ENCODE data around the gene DENND2C.

The DENND2C gene

GRCh38 chr1:114651893-114652292 lies 18.0 kb downstream of the DENND2C start:
- Histone ChIP-seq H3K36me3 (ENCODE audit: control insufficient read depth in 2 of 2, insufficient read depth in 2 of 2, low read length in 2 of 2) (no peaks in the 10 kb centered on the region), H3K4me1 (ENCODE audit: control insufficient read depth, insufficient read depth, low read length) (no peaks in the 10 kb centered on the region), H3K4me3 (ENCODE audit: low read length in 2 of 2) (no peak overlapping the region), H3K9ac (ENCODE audit: low read length in 2 of 2) (no peak overlapping the region), H3K9me3 (ENCODE audit: control insufficient read depth in 2 of 2, low read length in 2 of 2) (no peaks in the 10 kb centered on the region), H3K27ac (ENCODE audit: low read length) (no peak overlapping the region), H3K27me3 (ENCODE audit: control insufficient read depth in 1 of 2, insufficient read depth in 2 of 2, low read length in 2 of 2) (no peaks in the 10 kb centered on the region)

- Histone ChIP-seq H3K4me3 (ENCODE audit: low read length in 2 of 2) (no peak overlapping the region), H3K9me3 (ENCODE audit: control insufficient read depth in 2 of 2, low read length in 2 of 2) (no peaks in the 10 kb centered on the region), H3K36me3 (ENCODE audit: control insufficient read depth in 2 of 2, insufficient read depth in 2 of 2, low read length in 2 of 2) (no peaks in the 10 kb centered on the region), H3K9ac (ENCODE audit: low read length in 2 of 2) (no peak overlapping the region), H3K4me1 (ENCODE audit: control insufficient read depth, insufficient read depth, low read length) (no peaks in the 10 kb centered on the region), H3K27ac (ENCODE audit: low read length) (no peak overlapping the region), H3K27me3 (ENCODE audit: control insufficient read depth in 1 of 2, insufficient read depth in 2 of 2, low read length in 2 of 2) (no peaks in the 10 kb centered on the region)
These were observed 21.3 kb downstream of the DENND2C start for GRCh38 chr1:114648503-114648902.

GRCh38 chr1:114641377-114641776 lies 28.5 kb downstream of the DENND2C start:
- no peaks in the 10 kb centered on the region for H3K36me3 ChIP-seq (ENCODE audit: control insufficient read depth in 2 of 2, insufficient read depth in 2 of 2, low read length in 2 of 2)
- H3K9me3 ChIP-seq (ENCODE audit: control insufficient read depth in 2 of 2, low read length in 2 of 2) = no peaks in the 10 kb centered on the region
- H3K27ac ChIP-seq (ENCODE audit: low read length) = no peak overlapping the region
- H3K4me1 ChIP-seq (ENCODE audit: control insufficient read depth, insufficient read depth, low read length) = no peaks in the 10 kb centered on the region
- no peak overlapping the region for H3K9ac ChIP-seq (ENCODE audit: low read length in 2 of 2)
- H3K27me3 ChIP-seq (ENCODE audit: control insufficient read depth in 1 of 2, insufficient read depth in 2 of 2, low read length in 2 of 2) = no peaks in the 10 kb centered on the region
- no peak overlapping the region for H3K4me3 ChIP-seq (ENCODE audit: low read length in 2 of 2)

- Histone ChIP-seq H3K27ac (ENCODE audit: low read length) (no peak overlapping the region), H3K9me3 (ENCODE audit: control insufficient read depth in 2 of 2, low read length in 2 of 2) (no peaks in the 10 kb centered on the region), H3K9ac (ENCODE audit: low read length in 2 of 2) (no peak overlapping the region), H3K4me3 (ENCODE audit: low read length in 2 of 2) (no peak overlapping the region), H3K4me1 (ENCODE audit: control insufficient read depth, insufficient read depth, low read length) (no peaks in the 10 kb centered on the region), H3K27me3 (ENCODE audit: control insufficient read depth in 1 of 2, insufficient read depth in 2 of 2, low read length in 2 of 2) (no peaks in the 10 kb centered on the region), H3K36me3 (ENCODE audit: control insufficient read depth in 2 of 2, insufficient read depth in 2 of 2, low read length in 2 of 2) (no peaks in the 10 kb centered on the region)
These were observed 30.9 kb downstream of the DENND2C start for GRCh38 chr1:114638910-114639309.

GRCh38 chr1:114632427-114632826 lies 37.4 kb downstream of the DENND2C start:
- no peak overlapping the region for H3K4me3 ChIP-seq (ENCODE audit: low read length in 2 of 2)
- H3K9me3 ChIP-seq (ENCODE audit: control insufficient read depth in 2 of 2, low read length in 2 of 2) = no peaks in the 10 kb centered on the region
- no peaks in the 10 kb centered on the region for H3K4me1 ChIP-seq (ENCODE audit: control insufficient read depth, insufficient read depth, low read length)
- no peak overlapping the region for H3K27ac ChIP-seq (ENCODE audit: low read length)
- no peaks in the 10 kb centered on the region for H3K27me3 ChIP-seq (ENCODE audit: control insufficient read depth in 1 of 2, insufficient read depth in 2 of 2, low read length in 2 of 2)
- no peaks in the 10 kb centered on the region for H3K36me3 ChIP-seq (ENCODE audit: control insufficient read depth in 2 of 2, insufficient read depth in 2 of 2, low read length in 2 of 2)
- no peak overlapping the region for H3K9ac ChIP-seq (ENCODE audit: low read length in 2 of 2)

GRCh38 chr1:114627107-114627506 lies 42.7 kb downstream of the DENND2C start:
- H3K4me3 ChIP-seq (ENCODE audit: low read length in 2 of 2) = no peak overlapping the region
- no peaks in the 10 kb centered on the region for H3K27me3 ChIP-seq (ENCODE audit: control insufficient read depth in 1 of 2, insufficient read depth in 2 of 2, low read length in 2 of 2)
- H3K4me1 ChIP-seq (ENCODE audit: control insufficient read depth, insufficient read depth, low read length) = no peaks in the 10 kb centered on the region
- H3K36me3 ChIP-seq (ENCODE audit: control insufficient read depth in 2 of 2, insufficient read depth in 2 of 2, low read length in 2 of 2) = no peaks in the 10 kb centered on the region
- H3K27ac ChIP-seq (ENCODE audit: low read length) = no peak overlapping the region
- no peaks in the 10 kb centered on the region for H3K9me3 ChIP-seq (ENCODE audit: control insufficient read depth in 2 of 2, low read length in 2 of 2)
- H3K9ac ChIP-seq (ENCODE audit: low read length in 2 of 2) = no peak overlapping the region

- no peaks in the 10 kb centered on the region for H3K4me1 ChIP-seq (ENCODE audit: control insufficient read depth, insufficient read depth, low read length)
- no peak overlapping the region for H3K9ac ChIP-seq (ENCODE audit: low read length in 2 of 2)
- H3K36me3 ChIP-seq (ENCODE audit: control insufficient read depth in 2 of 2, insufficient read depth in 2 of 2, low read length in 2 of 2) = no peaks in the 10 kb centered on the region
- no peaks in the 10 kb centered on the region for H3K9me3 ChIP-seq (ENCODE audit: control insufficient read depth in 2 of 2, low read length in 2 of 2)
- no peak overlapping the region for H3K4me3 ChIP-seq (ENCODE audit: low read length in 2 of 2)
- no peaks in the 10 kb centered on the region for H3K27me3 ChIP-seq (ENCODE audit: control insufficient read depth in 1 of 2, insufficient read depth in 2 of 2, low read length in 2 of 2)
- no peak overlapping the region for H3K27ac ChIP-seq (ENCODE audit: low read length)
These were observed 46.5 kb downstream of the DENND2C start for GRCh38 chr1:114623364-114623763.

- no peaks in the 10 kb centered on the region for H3K4me1 ChIP-seq (ENCODE audit: control insufficient read depth, insufficient read depth, low read length)
- H3K27ac ChIP-seq (ENCODE audit: low read length) = no peak overlapping the region
- H3K36me3 ChIP-seq (ENCODE audit: control insufficient read depth in 2 of 2, insufficient read depth in 2 of 2, low read length in 2 of 2) = no peaks in the 10 kb centered on the region
- H3K9me3 ChIP-seq (ENCODE audit: control insufficient read depth in 2 of 2, low read length in 2 of 2) = no peaks in the 10 kb centered on the region
- H3K27me3 ChIP-seq (ENCODE audit: control insufficient read depth in 1 of 2, insufficient read depth in 2 of 2, low read length in 2 of 2) = no peaks in the 10 kb centered on the region
- H3K9ac ChIP-seq (ENCODE audit: low read length in 2 of 2) = no peak overlapping the region
- H3K4me3 ChIP-seq (ENCODE audit: low read length in 2 of 2) = no peak overlapping the region
These were observed 49.4 kb downstream of the DENND2C start for GRCh38 chr1:114620419-114620818.

GRCh38 chr1:114618606-114619005 lies 51.2 kb downstream of the DENND2C start:
- Histone ChIP-seq H3K9me3 (ENCODE audit: control insufficient read depth in 2 of 2, low read length in 2 of 2) (no peaks in the 10 kb centered on the region), H3K27ac (ENCODE audit: low read length) (no peak overlapping the region)

GRCh38 chr1:114610546-114611245 lies 59.2 kb downstream of the DENND2C start:
- Histone ChIP-seq H3K27ac (ENCODE audit: low read length) (no peak overlapping the region), H3K4me3 (ENCODE audit: low read length in 2 of 2) (no peak overlapping the region), H3K9ac (ENCODE audit: low read length in 2 of 2) (no peak overlapping the region), H3K36me3 (ENCODE audit: control insufficient read depth in 2 of 2, insufficient read depth in 2 of 2, low read length in 2 of 2) (peaks cover 3 to 7% of the 10 kb centered on the region in 2 donors), H3K4me1 (ENCODE audit: control insufficient read depth, insufficient read depth, low read length) (no peaks in the 10 kb centered on the region), H3K27me3 (ENCODE audit: control insufficient read depth in 1 of 2, insufficient read depth in 2 of 2, low read length in 2 of 2) (no peaks in the 10 kb centered on the region), H3K9me3 (ENCODE audit: control insufficient read depth in 2 of 2, low read length in 2 of 2) (no peaks in the 10 kb centered on the region)

More at GRCh38 chr1:114618606-114619005, 51.2 kb downstream of the DENND2C start:
- Histone ChIP-seq H3K36me3 (ENCODE audit: control insufficient read depth in 2 of 2, insufficient read depth in 2 of 2, low read length in 2 of 2) (no peaks in the 10 kb centered on the region), H3K4me1 (ENCODE audit: control insufficient read depth, insufficient read depth, low read length) (no peaks in the 10 kb centered on the region), H3K4me3 (ENCODE audit: low read length in 2 of 2) (no peak overlapping the region), H3K27me3 (ENCODE audit: control insufficient read depth in 1 of 2, insufficient read depth in 2 of 2, low read length in 2 of 2) (no peaks in the 10 kb centered on the region), H3K9ac (ENCODE audit: low read length in 2 of 2) (no peak overlapping the region)

- Histone ChIP-seq H3K36me3 (ENCODE audit: control insufficient read depth in 2 of 2, insufficient read depth in 2 of 2, low read length in 2 of 2) (peaks cover 3 to 7% of the 10 kb centered on the region in 2 donors), H3K9me3 (ENCODE audit: control insufficient read depth in 2 of 2, low read length in 2 of 2) (no peaks in the 10 kb centered on the region), H3K4me3 (ENCODE audit: low read length in 2 of 2) (no peak overlapping the region), H3K9ac (ENCODE audit: low read length in 2 of 2) (no peak overlapping the region), H3K4me1 (ENCODE audit: control insufficient read depth, insufficient read depth, low read length) (no peaks in the 10 kb centered on the region), H3K27me3 (ENCODE audit: control insufficient read depth in 1 of 2, insufficient read depth in 2 of 2, low read length in 2 of 2) (no peaks in the 10 kb centered on the region), H3K27ac (ENCODE audit: low read length) (no peak overlapping the region)
These were observed 60.0 kb downstream of the DENND2C start for GRCh38 chr1:114609826-114610225.

Measured in stomach smooth muscle (tissue), 2 donors.